Glomerular visceral epithelial cell (primary cell): ENCODE measurements around the gene PFDN4.

Source experiments
- DNase-seq: peaks from one replicate; pipeline ENCODE4 v3.0.0-alpha.2; 2016; ENCODE audit errors: extremely low spot score

Gene PFDN4

GRCh38 chr20:54173653-54174456 lies 34.0 kb upstream of the PFDN4 start, which contains the start of gene CYP24A1:
TSS of gene CYP24A1 (minus strand) at chr20:54173986. CDS start at chr20:54173579, 407 bp downstream.
- peak; percentile 65 for DNase-seq

GRCh38 chr20:54174457-54175175 lies 33.3 kb upstream of the PFDN4 start:
- no peak for DNase-seq

- peak; percentile 42 for DNase-seq
These were observed 31.3 kb upstream of the PFDN4 start for GRCh38 chr20:54176610-54177009.

GRCh38 chr20:54177378-54177777 lies 30.5 kb upstream of the PFDN4 start:
- no peak for DNase-seq

- no peak for DNase-seq
These were observed 29.6 kb upstream of the PFDN4 start for GRCh38 chr20:54178256-54178655.

GRCh38 chr20:54179946-54180345 lies 27.9 kb upstream of the PFDN4 start:
- no peak for DNase-seq

- no peak for DNase-seq
These were observed 27.0 kb upstream of the PFDN4 start for GRCh38 chr20:54180931-54181330.

GRCh38 chr20:54184071-54184470 lies 23.8 kb upstream of the PFDN4 start:
- DNase-seq = no peak

GRCh38 chr20:54184904-54185626 lies 22.8 kb upstream of the PFDN4 start:
- DNase-seq = no peak

- DNase-seq = no peak
These were observed 19.6 kb upstream of the PFDN4 start for GRCh38 chr20:54188132-54188849.

GRCh38 chr20:54189630-54190029 lies 18.3 kb upstream of the PFDN4 start:
- no peak for DNase-seq

GRCh38 chr20:54190217-54190616 lies 17.7 kb upstream of the PFDN4 start:
- no peak for DNase-seq

- DNase-seq = no peak
These were observed 14.1 kb upstream of the PFDN4 start for GRCh38 chr20:54193817-54194216.

GRCh38 chr20:54194724-54195438 lies 13.0 kb upstream of the PFDN4 start:
- DNase-seq = peak; percentile 72

- no peak for DNase-seq
These were observed 12.1 kb upstream of the PFDN4 start for GRCh38 chr20:54195483-54196472.

GRCh38 chr20:54197621-54198604 lies 10.0 kb upstream of the PFDN4 start:
- DNase-seq = peak; percentile 77

GRCh38 chr20:54199283-54199682 lies 8.6 kb upstream of the PFDN4 start:
- no peak for DNase-seq

- DNase-seq = peak; percentile 81
These were observed 8.1 kb upstream of the PFDN4 start for GRCh38 chr20:54199721-54200176.
